Measurements from ENCODE around the gene CNTRL.

DNA sequence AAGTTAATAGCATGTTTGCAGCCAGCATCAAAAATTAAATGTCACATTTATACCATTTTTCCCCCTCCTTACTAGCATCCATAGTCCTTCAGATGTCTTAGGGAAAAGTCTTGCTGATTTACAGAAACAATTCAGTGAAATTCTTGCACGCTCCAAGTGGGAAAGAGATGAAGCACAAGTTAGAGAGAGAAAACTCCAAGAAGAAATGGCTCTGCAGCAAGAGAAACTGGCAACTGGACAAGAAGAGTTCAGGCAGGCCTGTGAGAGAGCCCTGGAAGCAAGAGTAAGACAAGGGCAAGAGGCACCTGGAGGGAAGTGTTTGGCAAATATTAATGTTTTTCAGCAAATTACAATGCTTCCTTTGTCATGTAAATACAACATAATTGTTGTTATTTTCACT is 66.6 kb downstream of the CNTRL start:
- TF ChIP-seq, protein P1, sequence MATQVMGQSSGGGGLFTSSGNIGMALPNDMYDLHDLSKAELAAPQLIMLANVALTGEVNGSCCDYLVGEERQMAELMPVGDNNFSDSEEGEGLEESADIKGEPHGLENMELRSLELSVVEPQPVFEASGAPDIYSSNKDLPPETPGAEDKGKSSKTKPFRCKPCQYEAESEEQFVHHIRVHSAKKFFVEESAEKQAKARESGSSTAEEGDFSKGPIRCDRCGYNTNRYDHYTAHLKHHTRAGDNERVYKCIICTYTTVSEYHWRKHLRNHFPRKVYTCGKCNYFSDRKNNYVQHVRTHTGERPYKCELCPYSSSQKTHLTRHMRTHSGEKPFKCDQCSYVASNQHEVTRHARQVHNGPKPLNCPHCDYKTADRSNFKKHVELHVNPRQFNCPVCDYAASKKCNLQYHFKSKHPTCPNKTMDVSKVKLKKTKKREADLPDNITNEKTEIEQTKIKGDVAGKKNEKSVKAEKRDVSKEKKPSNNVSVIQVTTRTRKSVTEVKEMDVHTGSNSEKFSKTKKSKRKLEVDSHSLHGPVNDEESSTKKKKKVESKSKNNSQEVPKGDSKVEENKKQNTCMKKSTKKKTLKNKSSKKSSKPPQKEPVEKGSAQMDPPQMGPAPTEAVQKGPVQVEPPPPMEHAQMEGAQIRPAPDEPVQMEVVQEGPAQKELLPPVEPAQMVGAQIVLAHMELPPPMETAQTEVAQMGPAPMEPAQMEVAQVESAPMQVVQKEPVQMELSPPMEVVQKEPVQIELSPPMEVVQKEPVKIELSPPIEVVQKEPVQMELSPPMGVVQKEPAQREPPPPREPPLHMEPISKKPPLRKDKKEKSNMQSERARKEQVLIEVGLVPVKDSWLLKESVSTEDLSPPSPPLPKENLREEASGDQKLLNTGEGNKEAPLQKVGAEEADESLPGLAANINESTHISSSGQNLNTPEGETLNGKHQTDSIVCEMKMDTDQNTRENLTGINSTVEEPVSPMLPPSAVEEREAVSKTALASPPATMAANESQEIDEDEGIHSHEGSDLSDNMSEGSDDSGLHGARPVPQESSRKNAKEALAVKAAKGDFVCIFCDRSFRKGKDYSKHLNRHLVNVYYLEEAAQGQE (IDR thresholded peaks at IDR 0.05; ENCODE audit: insufficient read depth in 1 of 2, low read depth in 2 of 2, low read length in 2 of 2): no peak
- TF ChIP-seq FOXP2 (optimal IDR thresholded peaks at IDR 0.05; ENCODE audit: borderline replicate concordance, extremely low read depth, extremely low read length, insufficient read depth) (no peak), POLR2AphosphoS5 (IDR thresholded peaks at IDR 0.05; ENCODE audit: low read depth, low read length) (no peak)
